ENCODE data around the gene SPATA32. TPM values are rescaled to one million over a fixed set of nuclear protein-coding genes. Genes with fewer than 3 reads are reported as not detected.
"Not testable (repeated sequence)": the region's sequence is repeated elsewhere in the genome, so short reads cannot be mapped to it uniquely, and the experiment has no call there.

Gene SPATA32
- total RNA-seq, 1 experiment from 2014 or later = not detected

DNA sequence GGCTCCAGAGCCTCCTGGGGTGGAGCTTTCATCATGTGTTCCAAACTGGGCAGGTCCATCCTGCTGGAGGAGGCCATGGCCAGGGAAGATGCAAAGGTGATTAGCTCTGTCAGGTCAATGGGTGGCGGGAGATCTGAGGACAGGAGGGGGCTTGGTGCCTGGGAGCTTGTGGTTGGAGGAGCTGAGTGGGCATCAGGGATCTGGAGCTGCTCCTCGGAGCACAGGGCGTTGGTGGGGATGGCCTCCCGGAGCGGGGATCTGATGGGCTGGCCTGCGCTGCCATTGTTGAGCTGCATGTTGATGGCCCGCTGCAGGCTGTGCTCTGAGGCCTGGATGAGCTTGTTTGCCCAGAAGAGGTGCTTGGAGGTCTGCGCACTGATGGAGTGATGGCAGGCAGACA lies 6.5 kb downstream of the SPATA32 start:
- H3K27me3 Mint-ChIP-seq (ENCODE audit: insufficient read depth, unreplicated experiment) = no peaks in the 10 kb centered on the region
- no peak for TF ChIP-seq CTCF (IDR thresholded peaks at IDR 0.05; ENCODE audit: unreplicated experiment)
- intact Hi-C loops (cut with micrococcal nuclease) = no loop called here
- no TSS peak for BruUV-seq (replicated peaks)
- peaks cover 6% of the 10 kb centered on the region for H3K36me3 Mint-ChIP-seq (ENCODE audit: insufficient read depth, unreplicated experiment)
- DNase-seq (ENCODE audit: unreplicated experiment) = no peak
- H3K9me3 Mint-ChIP-seq (ENCODE audit: unreplicated experiment) = no peaks in the 10 kb centered on the region
- H3K27ac Mint-ChIP-seq (ENCODE audit: low read depth, unreplicated experiment) = no peak overlapping the region
- H3K4me1 Mint-ChIP-seq (ENCODE audit: insufficient read depth, unreplicated experiment) = peaks cover 7% of the 10 kb centered on the region
- ChIA-PET CTCF (interaction anchor here (0.6 to 2.5 kb wide), 4 partner anchors 10 to 120 kb away, joined by 3 to 8 read pairs (median 4); partner anchors contain the start of gene ACBD4), POLR2A (interaction anchor here (0.7 to 1.3 kb wide), 2 partner anchors 40 to 106 kb away, joined by 3 to 4 read pairs; partner anchors contain the start of gene HEXIM1)
- H3K4me3 Mint-ChIP-seq (ENCODE audit: unreplicated experiment) = no peak overlapping the region

DNA sequence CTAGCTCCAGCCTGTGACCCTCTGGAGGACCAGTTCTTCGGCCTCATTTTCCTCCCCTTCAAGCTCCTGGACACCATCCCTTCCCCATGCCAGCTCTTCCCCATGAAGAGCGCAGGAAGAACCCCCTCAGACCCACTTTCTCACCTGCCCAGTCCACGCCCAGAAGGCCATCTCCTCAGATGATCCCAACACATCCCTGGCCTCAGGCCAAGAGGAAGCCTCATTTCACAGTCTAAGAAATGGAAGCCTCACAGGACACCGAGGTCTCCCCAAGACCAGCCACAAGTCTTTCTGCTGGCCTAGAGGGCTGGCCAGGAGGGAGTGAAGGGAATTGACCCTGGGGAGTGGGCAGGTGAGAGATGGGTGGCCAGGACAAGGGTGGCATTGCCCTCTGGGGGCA lies 8.0 kb downstream of the SPATA32 start:
- CTCF ChIA-PET = interaction anchor here (0.8 kb wide), 1 partner anchor 105 kb away, joined by 3 read pairs; no protein-coding TSS in a partner anchor
- no peak for TF ChIP-seq CTCF (IDR thresholded peaks at IDR 0.05; ENCODE audit: unreplicated experiment)

DNA sequence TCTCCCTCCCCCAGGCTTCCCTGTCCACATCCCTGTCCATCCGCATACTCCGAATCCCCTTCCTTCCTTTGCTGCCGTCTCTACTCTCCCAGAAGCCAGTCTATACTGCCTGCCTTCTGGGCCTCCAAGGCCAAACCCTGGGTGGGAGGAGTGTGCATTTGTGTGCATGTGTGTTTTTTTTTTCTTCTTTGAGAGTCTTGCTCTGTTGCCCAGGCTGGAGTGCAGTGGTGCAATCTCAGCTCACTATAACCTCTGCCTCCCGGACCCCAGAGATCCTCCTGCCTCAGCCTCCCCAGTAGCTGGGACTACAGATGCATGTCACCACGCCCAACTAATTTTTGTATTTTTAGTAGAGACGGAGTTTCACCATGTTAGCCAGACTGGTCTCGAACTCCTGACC lies 8.7 kb downstream of the SPATA32 start:
- intact Hi-C loops (cut with micrococcal nuclease); DNase-seq (ENCODE audit: unreplicated experiment); H3K27me3 Mint-ChIP-seq (ENCODE audit: insufficient read depth, unreplicated experiment); BruUV-seq (replicated peaks); H3K36me3 Mint-ChIP-seq (ENCODE audit: insufficient read depth, unreplicated experiment); H3K4me3 Mint-ChIP-seq (ENCODE audit: unreplicated experiment); H3K9me3 Mint-ChIP-seq (ENCODE audit: unreplicated experiment); H3K27ac Mint-ChIP-seq (ENCODE audit: low read depth, unreplicated experiment): not testable (repeated sequence)
- peaks cover 13% of the 10 kb centered on the region for H3K4me1 Mint-ChIP-seq (ENCODE audit: insufficient read depth, unreplicated experiment)
- ChIA-PET POLR2A (interaction anchor here (0.7 kb wide), 1 partner anchor 28 kb away, joined by 3 read pairs; no protein-coding TSS in a partner anchor), CTCF (interaction anchor here (0.6 to 0.7 kb wide), 2 partner anchors 18 to 46 kb away, joined by 3 read pairs; no protein-coding TSS in a partner anchor)

More for the DNA sequence above, 8.0 kb downstream of the SPATA32 start:
- Mint-ChIP-seq H3K4me3 (ENCODE audit: unreplicated experiment) (no peak overlapping the region), H3K27ac (ENCODE audit: low read depth, unreplicated experiment) (no peak overlapping the region), H3K36me3 (ENCODE audit: insufficient read depth, unreplicated experiment) (peaks cover 6% of the 10 kb centered on the region), H3K9me3 (ENCODE audit: unreplicated experiment) (no peaks in the 10 kb centered on the region), H3K27me3 (ENCODE audit: insufficient read depth, unreplicated experiment) (no peaks in the 10 kb centered on the region), H3K4me1 (ENCODE audit: insufficient read depth, unreplicated experiment) (peaks cover 13% of the 10 kb centered on the region)
- intact Hi-C loops (cut with micrococcal nuclease) = no loop called here
- POLR2A ChIA-PET = interaction anchor here (0.7 kb wide), 1 partner anchor 28 kb away, joined by 3 read pairs; no protein-coding TSS in a partner anchor
- no TSS peak for BruUV-seq (replicated peaks)
- no peak for DNase-seq (ENCODE audit: unreplicated experiment)

- Mint-ChIP-seq H3K27ac (ENCODE audit: low read depth, unreplicated experiment) (no peak overlapping the region), H3K4me3 (ENCODE audit: unreplicated experiment) (no peak overlapping the region), H3K36me3 (ENCODE audit: insufficient read depth, unreplicated experiment) (peaks cover 6% of the 10 kb centered on the region), H3K9me3 (ENCODE audit: unreplicated experiment) (no peaks in the 10 kb centered on the region), H3K27me3 (ENCODE audit: insufficient read depth, unreplicated experiment) (no peaks in the 10 kb centered on the region), H3K4me1 (ENCODE audit: insufficient read depth, unreplicated experiment) (peaks cover 15% of the 10 kb centered on the region)
- ChIA-PET POLR2A (no interaction called here), CTCF (interaction anchor here (0.6 to 1.7 kb wide), 3 partner anchors 64 to 134 kb away, joined by 3 to 4 read pairs (median 4); partner anchors contain the start of gene ACBD4)
- no peak for TF ChIP-seq CTCF (IDR thresholded peaks at IDR 0.05; ENCODE audit: unreplicated experiment)
- no TSS peak for BruUV-seq (replicated peaks)
- intact Hi-C loops (cut with micrococcal nuclease) = no loop called here
- DNase-seq (ENCODE audit: unreplicated experiment) = no peak
Observed at GRCh38 chr17:45251931-45252330, 10.0 kb downstream of the SPATA32 start.

All from MCF 10A (cell line).